Measurements from ENCODE around the gene HLA-E. TPM values are rescaled to one million over a fixed set of nuclear protein-coding genes. Genes with fewer than 3 reads are reported as not detected.

Gene HLA-E
- total and polyA plus RNA-seq, 2 of the 13 experiments (the other 11 are each of a cell fraction or from before 2014, with no cell fraction given), result 45.2 to 90.4 TPM

DNA sequence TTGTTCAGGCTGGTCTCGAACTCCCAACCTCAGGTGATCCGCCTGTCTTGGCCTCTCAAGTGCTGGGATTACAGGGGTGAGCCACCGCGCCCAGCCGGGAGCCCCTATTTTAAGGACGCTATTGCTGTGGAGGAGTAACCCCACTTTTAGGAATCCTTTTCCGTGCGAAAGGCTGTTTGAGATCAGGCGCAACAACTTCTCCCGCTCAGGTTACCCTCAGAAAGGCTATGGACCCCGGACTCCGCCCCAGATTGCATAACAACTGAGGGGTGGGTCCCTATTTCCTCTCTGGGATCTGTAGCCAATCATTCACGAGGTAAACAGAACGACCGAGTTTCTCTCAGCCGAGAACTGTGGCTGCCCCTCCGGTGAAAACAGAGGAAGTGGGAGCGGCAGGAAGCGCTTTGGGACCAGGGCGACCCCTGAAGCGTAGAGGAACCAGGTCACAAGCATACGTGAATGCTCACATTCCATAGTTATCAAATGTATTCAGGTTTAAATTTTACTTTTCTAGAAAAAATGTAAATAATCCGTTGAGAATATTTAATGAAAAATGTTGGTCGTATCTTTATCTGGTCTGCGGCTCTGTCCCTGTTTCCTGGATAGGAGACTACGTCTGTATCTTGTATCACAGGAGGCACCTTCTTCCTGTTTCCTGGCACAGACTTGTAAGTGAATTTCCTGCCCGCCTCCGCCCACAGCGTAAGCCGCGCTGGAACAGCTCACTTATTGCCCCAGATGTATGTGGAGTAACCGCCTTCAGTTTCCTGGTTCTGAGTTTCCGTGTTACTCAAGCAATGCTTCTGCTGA, 26.8 kb downstream of the HLA-E start (continued):
- TF ChIP-seq SAP130 (CRISPR knock-in tag; IDR thresholded peaks at IDR 0.05; ENCODE audit: low read depth), result peak; percentile 93
- no peak for TF ChIP-seq ZNF12 (CRISPR knock-in tag; IDR thresholded peaks at IDR 0.05)
- TF ChIP-seq GFI1 (CRISPR knock-in tag; IDR thresholded peaks at IDR 0.05; ENCODE audit: borderline replicate concordance), result 0 out of 2 replicates have a peak, but pooled peaks have one; percentile 12
- peak; percentile 39; the same call in 1 of the 2 replicates for TF ChIP-seq POGK (CRISPR knock-in tag; conservative IDR thresholded peaks at IDR 0.05)
- TF ChIP-seq HNF1B (CRISPR knock-in tag; IDR thresholded peaks at IDR 0.05), result peak; percentile 82
- no peak for TF ChIP-seq SNAPC4 (CRISPR knock-in tag; IDR thresholded peaks at IDR 0.05)
- TF ChIP-seq ZSCAN22 (CRISPR knock-in tag; IDR thresholded peaks at IDR 0.05), result no peak
- no peak for TF ChIP-seq ZNF282 (IDR thresholded peaks at IDR 0.05; ENCODE audit: partially characterized antibody)
- peak; percentile 63; the same call in 1 of the 2 replicates for TF ChIP-seq ZNF546 (CRISPR knock-in tag; conservative IDR thresholded peaks at IDR 0.05)
- TF ChIP-seq RELA (CRISPR knock-in tag; IDR thresholded peaks at IDR 0.05), result no peak
- TF ChIP-seq, protein P1, sequence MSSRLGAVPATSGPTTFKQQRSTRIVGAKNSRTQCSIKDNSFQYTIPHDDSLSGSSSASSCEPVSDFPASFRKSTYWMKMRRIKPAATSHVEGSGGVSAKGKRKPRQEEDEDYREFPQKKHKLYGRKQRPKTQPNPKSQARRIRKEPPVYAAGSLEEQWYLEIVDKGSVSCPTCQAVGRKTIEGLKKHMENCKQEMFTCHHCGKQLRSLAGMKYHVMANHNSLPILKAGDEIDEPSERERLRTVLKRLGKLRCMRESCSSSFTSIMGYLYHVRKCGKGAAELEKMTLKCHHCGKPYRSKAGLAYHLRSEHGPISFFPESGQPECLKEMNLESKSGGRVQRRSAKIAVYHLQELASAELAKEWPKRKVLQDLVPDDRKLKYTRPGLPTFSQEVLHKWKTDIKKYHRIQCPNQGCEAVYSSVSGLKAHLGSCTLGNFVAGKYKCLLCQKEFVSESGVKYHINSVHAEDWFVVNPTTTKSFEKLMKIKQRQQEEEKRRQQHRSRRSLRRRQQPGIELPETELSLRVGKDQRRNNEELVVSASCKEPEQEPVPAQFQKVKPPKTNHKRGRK (CRISPR knock-in tag; IDR thresholded peaks at IDR 0.05), result peak; percentile 52; the same call in 1 of the 2 replicates
- TF ChIP-seq RFX1 (IDR thresholded peaks at IDR 0.05), result no peak
- TF ChIP-seq ZNF724P (CRISPR knock-in tag; IDR thresholded peaks at IDR 0.05; ENCODE audit: borderline replicate concordance), result 0 out of 2 replicates have a peak, but pooled peaks have one; percentile 33
- TF ChIP-seq MTF2 (CRISPR knock-in tag; IDR thresholded peaks at IDR 0.05; ENCODE audit: borderline replicate concordance), result no peak
- TF ChIP-seq, protein P2, sequence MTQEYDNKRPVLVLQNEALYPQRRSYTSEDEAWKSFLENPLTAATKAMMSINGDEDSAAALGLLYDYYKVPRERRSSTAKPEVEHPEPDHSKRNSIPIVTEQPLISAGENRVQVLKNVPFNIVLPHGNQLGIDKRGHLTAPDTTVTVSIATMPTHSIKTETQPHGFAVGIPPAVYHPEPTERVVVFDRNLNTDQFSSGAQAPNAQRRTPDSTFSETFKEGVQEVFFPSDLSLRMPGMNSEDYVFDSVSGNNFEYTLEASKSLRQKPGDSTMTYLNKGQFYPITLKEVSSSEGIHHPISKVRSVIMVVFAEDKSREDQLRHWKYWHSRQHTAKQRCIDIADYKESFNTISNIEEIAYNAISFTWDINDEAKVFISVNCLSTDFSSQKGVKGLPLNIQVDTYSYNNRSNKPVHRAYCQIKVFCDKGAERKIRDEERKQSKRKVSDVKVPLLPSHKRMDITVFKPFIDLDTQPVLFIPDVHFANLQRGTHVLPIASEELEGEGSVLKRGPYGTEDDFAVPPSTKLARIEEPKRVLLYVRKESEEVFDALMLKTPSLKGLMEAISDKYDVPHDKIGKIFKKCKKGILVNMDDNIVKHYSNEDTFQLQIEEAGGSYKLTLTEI (CRISPR knock-in tag; conservative IDR thresholded peaks at IDR 0.05), result no peak
